Keratinocyte (primary cell): Measurements from ENCODE around the gene MYO1C.

Experiments used
- EZH2 ChIP-seq: IDR thresholded peaks from one replicate; pipeline ENCODE4 v1.6.1; 2012; ENCODE audit warnings: inconsistent platforms, mild to moderate bottlenecking, low read length, moderate library complexity
- TF ChIP-seq, protein P1 (sequence below), 3 experiments: IDR thresholded peaks in 1 of 3; conservative IDR thresholded peaks in 1 of 3; optimal IDR thresholded peaks in 1 of 3; 2 replicates in 2 of 3; 3 replicates in 1 of 3; pipeline versions ENCODE3 to v1.5.1; 2011; ENCODE audit warnings: low read length in 3 of 3, mild to moderate bottlenecking in 3 of 3, moderate library complexity in 2 of 3, control low read depth in 1 of 3, inconsistent platforms in 1 of 3; ENCODE audit not compliant: insufficient read depth in 2 of 3; ENCODE audit errors: extremely low read depth in 1 of 3

DNA sequence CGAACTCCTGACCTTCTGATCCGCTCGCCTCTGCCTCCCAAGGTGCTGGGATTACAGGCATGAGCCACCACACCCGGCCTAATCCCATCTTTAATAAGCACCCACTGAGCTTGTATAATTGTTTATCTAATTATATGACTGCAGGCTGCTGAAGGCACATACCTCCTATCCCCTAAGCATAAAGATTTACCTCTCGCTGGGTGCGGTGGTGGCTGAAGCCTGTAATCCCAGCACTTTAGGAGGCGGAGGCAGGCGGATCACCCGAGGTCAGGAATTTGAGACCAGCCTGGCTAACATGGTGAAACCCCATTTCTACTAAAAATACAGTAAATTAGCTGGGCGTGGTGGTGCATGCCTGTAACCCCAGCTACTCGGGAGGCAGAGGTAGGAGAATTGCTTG is 72.3 kb downstream of the MYO1C start:
- TF ChIP-seq, protein P1, sequence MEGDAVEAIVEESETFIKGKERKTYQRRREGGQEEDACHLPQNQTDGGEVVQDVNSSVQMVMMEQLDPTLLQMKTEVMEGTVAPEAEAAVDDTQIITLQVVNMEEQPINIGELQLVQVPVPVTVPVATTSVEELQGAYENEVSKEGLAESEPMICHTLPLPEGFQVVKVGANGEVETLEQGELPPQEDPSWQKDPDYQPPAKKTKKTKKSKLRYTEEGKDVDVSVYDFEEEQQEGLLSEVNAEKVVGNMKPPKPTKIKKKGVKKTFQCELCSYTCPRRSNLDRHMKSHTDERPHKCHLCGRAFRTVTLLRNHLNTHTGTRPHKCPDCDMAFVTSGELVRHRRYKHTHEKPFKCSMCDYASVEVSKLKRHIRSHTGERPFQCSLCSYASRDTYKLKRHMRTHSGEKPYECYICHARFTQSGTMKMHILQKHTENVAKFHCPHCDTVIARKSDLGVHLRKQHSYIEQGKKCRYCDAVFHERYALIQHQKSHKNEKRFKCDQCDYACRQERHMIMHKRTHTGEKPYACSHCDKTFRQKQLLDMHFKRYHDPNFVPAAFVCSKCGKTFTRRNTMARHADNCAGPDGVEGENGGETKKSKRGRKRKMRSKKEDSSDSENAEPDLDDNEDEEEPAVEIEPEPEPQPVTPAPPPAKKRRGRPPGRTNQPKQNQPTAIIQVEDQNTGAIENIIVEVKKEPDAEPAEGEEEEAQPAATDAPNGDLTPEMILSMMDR (optimal IDR thresholded peaks at IDR 0.05 in 1 of 3, IDR thresholded peaks at IDR 0.05 in 1 of 3, conservative IDR thresholded peaks at IDR 0.05 in 1 of 3; ENCODE audit: extremely low read depth in 1 of 3, insufficient read depth in 2 of 3, low read length in 3 of 3) = no peak
- no peak for TF ChIP-seq EZH2
